ENCODE data around the gene NSMCE3. TPM values are rescaled to one million over a fixed set of nuclear protein-coding genes. Genes with fewer than 3 reads are reported as not detected.
"Not testable (repeated sequence)": the region's sequence is repeated elsewhere in the genome, so short reads cannot be mapped to it uniquely, and the experiment has no call there.

The NSMCE3 gene
- total RNA-seq, 2 donors from 2014 or later = 13.8 to 21.0 TPM

DNA sequence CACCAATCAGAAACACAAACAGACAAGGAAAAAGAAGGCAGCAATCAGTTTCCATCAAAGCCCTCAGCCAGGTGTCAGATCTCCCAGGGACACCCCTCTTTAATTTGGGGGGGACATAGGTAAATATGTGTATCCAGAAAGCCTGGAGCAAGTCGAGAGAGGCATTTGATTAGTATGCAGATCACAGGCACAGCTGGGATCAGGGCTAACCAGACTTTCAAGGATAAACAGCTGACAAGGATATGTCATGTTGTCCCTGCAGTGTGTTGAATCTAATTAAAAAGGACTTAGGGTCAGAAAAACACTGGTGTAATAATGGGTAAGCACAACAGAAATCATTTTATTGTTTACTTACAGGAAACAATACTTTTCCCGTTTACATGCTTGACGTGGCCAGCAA lies 30.2 kb downstream of the NSMCE3 start:
- WGBS = 32% methylated on average over 3 of the region's 3 CpGs
- TF ChIP-seq POLR2A (IDR thresholded peaks at IDR 0.05) (no peak), POLR2AphosphoS5 (IDR thresholded peaks at IDR 0.05) (no peak)
- TF ChIP-seq, protein P1, sequence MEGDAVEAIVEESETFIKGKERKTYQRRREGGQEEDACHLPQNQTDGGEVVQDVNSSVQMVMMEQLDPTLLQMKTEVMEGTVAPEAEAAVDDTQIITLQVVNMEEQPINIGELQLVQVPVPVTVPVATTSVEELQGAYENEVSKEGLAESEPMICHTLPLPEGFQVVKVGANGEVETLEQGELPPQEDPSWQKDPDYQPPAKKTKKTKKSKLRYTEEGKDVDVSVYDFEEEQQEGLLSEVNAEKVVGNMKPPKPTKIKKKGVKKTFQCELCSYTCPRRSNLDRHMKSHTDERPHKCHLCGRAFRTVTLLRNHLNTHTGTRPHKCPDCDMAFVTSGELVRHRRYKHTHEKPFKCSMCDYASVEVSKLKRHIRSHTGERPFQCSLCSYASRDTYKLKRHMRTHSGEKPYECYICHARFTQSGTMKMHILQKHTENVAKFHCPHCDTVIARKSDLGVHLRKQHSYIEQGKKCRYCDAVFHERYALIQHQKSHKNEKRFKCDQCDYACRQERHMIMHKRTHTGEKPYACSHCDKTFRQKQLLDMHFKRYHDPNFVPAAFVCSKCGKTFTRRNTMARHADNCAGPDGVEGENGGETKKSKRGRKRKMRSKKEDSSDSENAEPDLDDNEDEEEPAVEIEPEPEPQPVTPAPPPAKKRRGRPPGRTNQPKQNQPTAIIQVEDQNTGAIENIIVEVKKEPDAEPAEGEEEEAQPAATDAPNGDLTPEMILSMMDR (IDR thresholded peaks at IDR 0.05) = no peak
- no peak for DNase-seq (ENCODE audit: low spot score)
- H3K36me3 ChIP-seq = no peaks in the 10 kb centered on the region
- intact Hi-C loops (cut with DNase I) = no loop called here
- no peak overlapping the region for H3K27ac ChIP-seq
- H3K4me3 ChIP-seq = no peak overlapping the region
- no peaks in the 10 kb centered on the region for H3K9me3 ChIP-seq
- H3K4me1 ChIP-seq (replicated peaks) = no peaks in the 10 kb centered on the region
- H3K27me3 ChIP-seq (replicated peaks; ENCODE audit: insufficient read depth) = no peaks in the 10 kb centered on the region

DNA sequence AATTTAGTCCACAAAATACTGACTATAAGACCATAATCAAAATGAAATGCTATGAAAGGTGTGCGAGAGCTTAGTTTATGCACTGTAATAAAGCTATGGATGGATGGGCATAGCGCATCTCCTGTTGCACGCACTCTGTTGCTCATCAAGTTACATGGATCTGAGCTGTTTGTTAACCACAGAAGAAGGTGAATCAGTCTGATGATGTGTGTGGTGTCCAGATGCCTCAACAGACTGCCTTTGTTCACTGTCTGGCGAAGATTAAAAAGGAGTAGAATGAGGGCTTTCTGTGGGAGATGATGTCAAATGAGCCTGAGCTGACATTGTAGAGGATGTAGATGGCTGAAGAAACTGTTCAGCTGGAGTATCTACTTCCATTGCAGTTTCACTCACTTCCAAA lies 36.1 kb downstream of the NSMCE3 start:
- H3K27me3 ChIP-seq (replicated peaks; ENCODE audit: insufficient read depth) = no peaks in the 10 kb centered on the region

DNA sequence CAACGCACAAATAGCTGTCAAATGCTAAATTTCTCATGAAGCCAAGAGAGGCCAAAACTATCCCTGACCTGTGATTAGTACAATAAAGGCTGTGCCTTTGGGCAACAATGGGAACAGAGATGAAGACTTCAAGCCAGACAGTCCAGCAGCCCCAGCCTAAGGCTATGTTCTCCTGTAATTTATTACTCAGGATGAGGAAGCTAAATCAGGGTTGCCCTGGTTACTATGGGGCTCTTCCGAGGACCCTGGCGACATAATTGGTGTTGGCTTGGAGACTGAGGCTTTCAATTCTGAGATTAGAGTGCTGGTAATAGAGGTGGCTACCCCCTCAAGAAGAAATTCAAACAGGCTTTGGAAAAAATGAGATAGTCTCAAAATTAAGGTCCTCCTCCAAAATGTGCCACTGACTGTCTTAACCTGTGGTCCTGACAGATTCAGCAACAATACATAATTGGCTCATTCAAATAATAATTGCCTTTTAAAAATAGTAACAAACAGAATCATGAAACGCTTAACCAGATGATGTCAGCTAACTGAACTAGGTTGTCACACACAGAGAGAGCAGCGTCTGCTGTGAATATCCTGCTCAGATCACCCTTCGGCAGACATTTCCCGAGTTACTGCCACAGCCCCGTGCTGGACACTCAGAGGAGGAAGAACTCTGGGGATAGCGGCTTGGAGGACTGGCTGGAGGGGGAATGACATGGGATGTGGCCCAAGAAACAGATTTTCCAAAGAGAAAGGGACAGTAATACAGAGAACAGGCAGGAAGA lies 43.0 kb downstream of the NSMCE3 start:
- intact Hi-C loops (cut with DNase I) = no loop called here
- H3K27me3 ChIP-seq (replicated peaks; ENCODE audit: insufficient read depth) = no peaks in the 10 kb centered on the region
- 57% methylated on average over 9 of the region's 9 CpGs for WGBS
- no peak overlapping the region for H3K4me3 ChIP-seq
- TF ChIP-seq, protein P1 (IDR thresholded peaks at IDR 0.05) = no peak
- no peak for TF ChIP-seq POLR2AphosphoS5 (IDR thresholded peaks at IDR 0.05)
- no peak for TF ChIP-seq POLR2A (IDR thresholded peaks at IDR 0.05)
- no peak for DNase-seq (ENCODE audit: low spot score)
- no peaks in the 10 kb centered on the region for H3K9me3 ChIP-seq
- no peaks in the 10 kb centered on the region for H3K36me3 ChIP-seq
- H3K27ac ChIP-seq = no peak overlapping the region
- H3K4me1 ChIP-seq (replicated peaks) = no peaks in the 10 kb centered on the region

More for the DNA sequence above, 36.1 kb downstream of the NSMCE3 start:
- H3K9me3 ChIP-seq = no peaks in the 10 kb centered on the region
- H3K4me1 ChIP-seq (replicated peaks) = no peaks in the 10 kb centered on the region
- H3K36me3 ChIP-seq = no peaks in the 10 kb centered on the region
- no peak overlapping the region for H3K27ac ChIP-seq
- WGBS = 95% methylated on average over 4 of the region's 4 CpGs
- TF ChIP-seq POLR2A (IDR thresholded peaks at IDR 0.05) (no peak), POLR2AphosphoS5 (IDR thresholded peaks at IDR 0.05) (no peak)
- TF ChIP-seq, protein P1 (IDR thresholded peaks at IDR 0.05) = no peak
- DNase-seq (ENCODE audit: low spot score) = no peak
- no peak overlapping the region for H3K4me3 ChIP-seq
- intact Hi-C loops (cut with DNase I) = no loop called here

- intact Hi-C loops (cut with DNase I) = no loop called here
- WGBS = 63% methylated on average over 22 of the region's 22 CpGs
- Histone ChIP-seq H3K9me3 (no peaks in the 10 kb centered on the region), H3K36me3 (no peaks in the 10 kb centered on the region), H3K4me3 (no peak overlapping the region), H3K27ac (no peak overlapping the region), H3K27me3 (replicated peaks; ENCODE audit: insufficient read depth) (no peaks in the 10 kb centered on the region), H3K4me1 (replicated peaks) (no peaks in the 10 kb centered on the region)
- DNase-seq (ENCODE audit: low spot score) = no peak
- TF ChIP-seq, protein P1 (IDR thresholded peaks at IDR 0.05) = no peak
- TF ChIP-seq POLR2AphosphoS5 (IDR thresholded peaks at IDR 0.05) = no peak
- TF ChIP-seq POLR2A (IDR thresholded peaks at IDR 0.05) = no peak
These were observed 43.9 kb downstream of the NSMCE3 start for GRCh38 chr15:29225534-29226234.

DNA sequence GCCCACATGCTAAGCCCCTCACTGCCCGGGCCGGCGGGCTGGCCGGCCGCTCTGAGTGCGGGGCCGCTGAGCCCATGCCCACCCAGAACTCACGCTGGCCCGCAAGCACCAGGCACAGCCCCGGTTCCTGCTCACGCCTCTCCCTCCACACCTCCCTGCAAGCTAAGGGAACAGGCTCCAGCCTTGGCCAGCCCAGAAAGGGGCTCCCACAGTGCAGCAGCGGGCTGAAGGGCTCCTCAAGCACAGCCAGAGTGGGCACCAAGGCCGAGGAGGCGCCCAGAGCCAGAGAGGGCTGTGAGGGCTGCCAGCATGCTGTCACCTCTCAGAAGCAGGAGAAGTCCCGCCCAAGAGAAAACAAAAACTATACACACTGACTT lies 44.6 kb downstream of the NSMCE3 start:
- H3K4me1 ChIP-seq (replicated peaks); H3K27me3 ChIP-seq (replicated peaks; ENCODE audit: insufficient read depth); H3K4me3 ChIP-seq; H3K36me3 ChIP-seq; intact Hi-C loops (cut with DNase I); H3K27ac ChIP-seq; H3K9me3 ChIP-seq; DNase-seq (ENCODE audit: low spot score): not testable (repeated sequence)
- 92% methylated on average over 15 of the region's 15 CpGs for WGBS

DNA sequence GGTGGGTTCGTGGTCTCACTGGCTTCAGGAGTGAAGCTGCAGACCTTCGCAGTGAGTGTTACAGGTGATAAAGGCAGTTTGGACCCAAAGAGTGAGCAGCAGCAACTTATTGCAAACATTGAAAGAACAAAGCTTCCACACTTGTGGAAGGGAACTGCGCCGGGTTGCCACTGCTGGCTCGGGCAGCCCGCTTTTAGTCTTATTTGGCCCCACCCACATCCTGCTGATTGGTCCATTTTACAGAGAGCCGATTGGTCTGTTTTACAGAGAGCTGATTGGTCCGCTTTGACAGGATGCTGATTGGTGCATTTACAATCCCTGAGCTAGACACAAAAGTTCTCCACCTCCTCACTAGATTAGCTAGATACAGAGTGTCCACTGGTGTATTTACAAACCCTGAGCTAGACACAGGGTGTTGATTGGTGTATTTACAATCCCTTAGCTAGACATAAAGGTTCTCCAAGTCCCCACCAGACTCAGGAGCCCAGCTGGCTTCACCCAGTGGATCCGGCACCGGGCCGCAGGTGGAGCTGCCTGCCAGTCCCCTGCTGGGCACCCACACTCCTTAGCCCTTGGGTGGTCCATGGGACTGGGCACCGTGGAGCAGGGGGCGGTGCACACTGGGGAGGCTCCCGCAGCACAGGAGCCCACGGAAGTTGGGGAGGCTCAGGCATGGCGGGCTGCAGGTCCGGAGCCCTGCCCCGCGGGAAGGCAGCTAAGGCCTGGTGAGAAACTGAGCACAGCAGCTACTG lies 45.2 kb downstream of the NSMCE3 start:
- DNase-seq (ENCODE audit: low spot score); intact Hi-C loops (cut with DNase I); H3K4me3 ChIP-seq; H3K36me3 ChIP-seq; H3K27ac ChIP-seq; H3K4me1 ChIP-seq (replicated peaks); H3K27me3 ChIP-seq (replicated peaks; ENCODE audit: insufficient read depth); H3K9me3 ChIP-seq: not testable (repeated sequence)
- WGBS = 93% methylated on average over 12 of the region's 19 CpGs
